ENCODE data around the gene LDLRAD1. TPM values are rescaled to one million over a fixed set of nuclear protein-coding genes. Genes with fewer than 3 reads are reported as not detected.
"Not testable (repeated sequence)": the region's sequence is repeated elsewhere in the genome, so short reads cannot be mapped to it uniquely, and the experiment has no call there.

Gene LDLRAD1
- total RNA-seq, 2 experiments from 2014 or later: not detected

DNA sequence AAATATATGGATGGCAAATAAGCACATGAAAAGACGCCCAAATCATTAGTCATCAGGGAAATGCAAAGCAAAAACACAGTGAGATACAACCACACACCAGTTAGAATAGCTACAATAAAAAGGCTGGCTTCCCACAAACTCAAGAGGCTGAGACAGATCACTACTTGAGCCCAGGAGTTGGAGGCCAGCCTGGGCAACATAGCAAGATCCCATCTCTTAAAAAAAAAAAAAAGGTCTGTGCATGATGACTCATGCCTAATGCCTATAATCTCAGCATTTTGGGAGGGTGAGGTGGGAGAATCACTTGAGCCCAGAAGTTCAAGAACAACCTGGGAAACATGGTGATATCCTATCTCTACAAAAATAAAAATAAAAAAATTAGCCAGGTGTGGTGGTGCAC, 19.8 kb downstream of the LDLRAD1 start:
- Mint-ChIP-seq H3K27me3 (no peaks in the 10 kb centered on the region), H3K36me3 (ENCODE audit: low read depth) (no peaks in the 10 kb centered on the region), H3K4me1 (ENCODE audit: low read depth) (no peaks in the 10 kb centered on the region), H3K9me3 (no peaks in the 10 kb centered on the region), H3K27ac (no peak overlapping the region), H3K4me3 (no peak overlapping the region)
- Histone ChIP-seq H3K4me3 (ENCODE audit: low read length) (no peak overlapping the region), H3K36me3 (ENCODE audit: insufficient read depth, low read length) (no peaks in the 10 kb centered on the region), H3K4me1 (ENCODE audit: insufficient read depth, low read length) (no peaks in the 10 kb centered on the region), H3K9me3 (ENCODE audit: control insufficient read depth in 1 of 2, insufficient read depth in 1 of 2, low read length in 2 of 2) (no peaks in the 10 kb centered on the region), H3K27me3 (ENCODE audit: control insufficient read depth in 1 of 2, insufficient read depth in 2 of 2, low read length in 2 of 2) (no peaks in the 10 kb centered on the region), H3K27ac (ENCODE audit: low read depth in 1 of 2, low read length in 2 of 2) (no peak overlapping the region)
- TF ChIP-seq, protein P1, sequence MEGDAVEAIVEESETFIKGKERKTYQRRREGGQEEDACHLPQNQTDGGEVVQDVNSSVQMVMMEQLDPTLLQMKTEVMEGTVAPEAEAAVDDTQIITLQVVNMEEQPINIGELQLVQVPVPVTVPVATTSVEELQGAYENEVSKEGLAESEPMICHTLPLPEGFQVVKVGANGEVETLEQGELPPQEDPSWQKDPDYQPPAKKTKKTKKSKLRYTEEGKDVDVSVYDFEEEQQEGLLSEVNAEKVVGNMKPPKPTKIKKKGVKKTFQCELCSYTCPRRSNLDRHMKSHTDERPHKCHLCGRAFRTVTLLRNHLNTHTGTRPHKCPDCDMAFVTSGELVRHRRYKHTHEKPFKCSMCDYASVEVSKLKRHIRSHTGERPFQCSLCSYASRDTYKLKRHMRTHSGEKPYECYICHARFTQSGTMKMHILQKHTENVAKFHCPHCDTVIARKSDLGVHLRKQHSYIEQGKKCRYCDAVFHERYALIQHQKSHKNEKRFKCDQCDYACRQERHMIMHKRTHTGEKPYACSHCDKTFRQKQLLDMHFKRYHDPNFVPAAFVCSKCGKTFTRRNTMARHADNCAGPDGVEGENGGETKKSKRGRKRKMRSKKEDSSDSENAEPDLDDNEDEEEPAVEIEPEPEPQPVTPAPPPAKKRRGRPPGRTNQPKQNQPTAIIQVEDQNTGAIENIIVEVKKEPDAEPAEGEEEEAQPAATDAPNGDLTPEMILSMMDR (IDR thresholded peaks at IDR 0.05): no peak
- ChIA-PET POLR2A (no interaction called here), CTCF (no interaction called here)
- ATAC-seq (ENCODE audit: poor library complexity): no peak
- no peak for DNase-seq
- intact Hi-C loops (cut with DNase I, micrococcal nuclease): no loop called here

DNA sequence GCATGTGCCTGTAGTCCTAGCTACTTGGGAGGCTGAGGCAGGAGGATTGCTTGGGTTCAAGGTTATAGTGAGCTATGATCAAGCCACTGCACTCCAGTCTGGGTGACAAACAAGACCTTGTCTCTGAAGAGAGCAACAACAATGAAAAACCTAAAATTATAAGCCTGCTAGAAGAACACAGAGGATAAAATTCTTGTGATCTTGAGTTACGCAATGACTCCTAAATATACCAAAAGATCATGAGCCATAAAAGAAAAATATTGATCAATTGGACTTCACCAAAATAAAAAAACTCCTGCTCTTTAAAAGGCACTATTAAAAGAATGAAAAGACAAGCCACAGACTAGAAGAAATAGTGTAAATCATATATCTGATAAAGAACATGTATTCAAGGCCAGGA, 22.3 kb downstream of the LDLRAD1 start:
- Mint-ChIP-seq H3K27ac (no peak overlapping the region), H3K4me3 (no peak overlapping the region), H3K4me1 (ENCODE audit: low read depth) (no peaks in the 10 kb centered on the region), H3K36me3 (ENCODE audit: low read depth) (no peaks in the 10 kb centered on the region), H3K27me3 (no peaks in the 10 kb centered on the region), H3K9me3 (no peaks in the 10 kb centered on the region)
- Histone ChIP-seq H3K27me3 (ENCODE audit: control insufficient read depth in 1 of 2, insufficient read depth in 2 of 2, low read length in 2 of 2) (no peaks in the 10 kb centered on the region), H3K9me3 (ENCODE audit: control insufficient read depth in 1 of 2, insufficient read depth in 1 of 2, low read length in 2 of 2) (peaks cover 0 to 18% of the 10 kb centered on the region in 2 experiments), H3K4me3 (ENCODE audit: low read length) (no peak overlapping the region), H3K36me3 (ENCODE audit: insufficient read depth, low read length) (no peaks in the 10 kb centered on the region), H3K4me1 (ENCODE audit: insufficient read depth, low read length) (no peaks in the 10 kb centered on the region), H3K27ac (ENCODE audit: low read depth in 1 of 2, low read length in 2 of 2) (no peak overlapping the region)
- TF ChIP-seq, protein P1 (IDR thresholded peaks at IDR 0.05): no peak
- ATAC-seq (ENCODE audit: poor library complexity) (no peak), DNase-seq (no peak)
- intact Hi-C loops (cut with DNase I, micrococcal nuclease): no loop called here
- CTCF ChIA-PET: no interaction called here
- POLR2A ChIA-PET: no interaction called here

- H3K4me3 ChIP-seq (ENCODE audit: low read length); H3K36me3 ChIP-seq (ENCODE audit: insufficient read depth, low read length); H3K4me1 ChIP-seq (ENCODE audit: insufficient read depth, low read length); ATAC-seq (ENCODE audit: poor library complexity); H3K27ac ChIP-seq (ENCODE audit: low read depth in 1 of 2, low read length in 2 of 2); intact Hi-C loops (cut with DNase I, micrococcal nuclease); H3K4me1 Mint-ChIP-seq (ENCODE audit: low read depth); H3K27me3 Mint-ChIP-seq; H3K27ac Mint-ChIP-seq; H3K27me3 ChIP-seq (ENCODE audit: control insufficient read depth in 1 of 2, insufficient read depth in 2 of 2, low read length in 2 of 2); H3K4me3 Mint-ChIP-seq; H3K36me3 Mint-ChIP-seq (ENCODE audit: low read depth); H3K9me3 Mint-ChIP-seq; POLR2A ChIA-PET; CTCF ChIA-PET; DNase-seq: not testable (repeated sequence)
- H3K9me3 ChIP-seq (ENCODE audit: control insufficient read depth in 1 of 2, insufficient read depth in 1 of 2, low read length in 2 of 2): peaks cover 0 to 18% of the 10 kb centered on the region in 2 experiments
Observed at GRCh38 chr1:53994516-53994915, 23.5 kb downstream of the LDLRAD1 start.

DNA sequence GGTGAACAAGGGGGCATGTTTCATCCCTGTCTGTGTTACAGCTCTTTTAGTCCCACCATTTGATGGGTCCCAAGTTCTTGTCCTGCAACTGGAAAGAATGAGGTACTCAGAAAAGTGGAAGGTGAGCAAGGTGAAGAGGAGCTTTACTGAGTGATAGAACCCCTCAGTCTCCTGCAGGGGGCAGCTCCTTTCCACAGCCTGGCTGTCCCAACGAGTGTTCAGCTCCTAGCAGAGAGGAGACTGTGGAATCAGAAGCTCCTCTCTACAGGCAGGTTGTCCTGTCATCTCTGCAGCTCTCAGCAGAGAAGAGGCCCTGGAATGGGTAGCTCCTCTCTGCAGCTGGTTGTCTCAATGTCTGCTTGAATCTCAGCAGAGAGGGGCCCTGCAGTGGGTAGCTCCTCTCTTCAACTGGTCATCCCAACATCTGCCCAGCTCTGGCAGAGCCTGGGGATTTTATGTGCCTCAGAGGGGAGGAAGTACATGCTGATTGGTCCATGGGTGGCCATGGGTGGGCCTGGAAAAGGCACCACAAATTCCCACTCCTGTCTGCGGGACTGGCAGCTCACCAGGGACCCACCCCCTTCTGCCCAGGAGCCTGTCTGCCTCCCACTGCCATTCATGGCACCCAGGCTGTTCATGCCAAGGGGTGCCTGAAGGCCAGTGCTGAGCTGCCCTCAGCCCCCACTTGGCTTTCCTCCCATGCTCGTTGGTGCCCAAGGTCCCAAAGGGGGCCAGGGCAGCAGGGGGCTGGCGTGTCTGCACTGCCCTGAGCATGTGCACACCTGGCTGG, 25.7 kb downstream of the LDLRAD1 start:
- Mint-ChIP-seq H3K27ac (no peak overlapping the region), H3K4me3 (no peak overlapping the region), H3K27me3 (no peaks in the 10 kb centered on the region), H3K9me3 (no peaks in the 10 kb centered on the region), H3K36me3 (ENCODE audit: low read depth) (no peaks in the 10 kb centered on the region), H3K4me1 (ENCODE audit: low read depth) (peaks cover 6% of the 10 kb centered on the region)
- ChIA-PET CTCF (interaction anchor here (1.0 kb wide), 1 partner anchor 33 kb away, joined by 3 read pairs; no protein-coding TSS in a partner anchor), POLR2A (no interaction called here)
- no peak for DNase-seq
- ATAC-seq (ENCODE audit: poor library complexity): no peak
- no peaks in the 10 kb centered on the region for H3K27me3 ChIP-seq (ENCODE audit: control insufficient read depth in 1 of 2, insufficient read depth in 2 of 2, low read length in 2 of 2)
- intact Hi-C loops (cut with DNase I, micrococcal nuclease): no loop called here
- H3K27ac ChIP-seq (ENCODE audit: low read depth in 1 of 2, low read length in 2 of 2): no peak overlapping the region
- no peak overlapping the region for H3K4me3 ChIP-seq (ENCODE audit: low read length)
- H3K36me3 ChIP-seq (ENCODE audit: insufficient read depth, low read length): no peaks in the 10 kb centered on the region
- TF ChIP-seq, protein P1 (IDR thresholded peaks at IDR 0.05): no peak
- no peaks in the 10 kb centered on the region for H3K4me1 ChIP-seq (ENCODE audit: insufficient read depth, low read length)
- peaks cover 0 to 18% of the 10 kb centered on the region in 2 experiments for H3K9me3 ChIP-seq (ENCODE audit: control insufficient read depth in 1 of 2, insufficient read depth in 1 of 2, low read length in 2 of 2)

Measured in CD4-positive, alpha-beta T cell (primary cell).